Neural cell (in vitro differentiated cells): ENCODE data around the gene AZIN2.

Source experiments
- CTCF ChIP-seq: fragments of 450-650 bp; IDR thresholded peaks from 2 replicates; pipeline ENCODE4 v1.5.1; 2014; ENCODE audit warnings: antibody characterized with exemption, mild to moderate bottlenecking, moderate library complexity; ENCODE audit not compliant: poor library complexity, severe bottlenecking
- EP300 ChIP-seq: fragments of 450-650 bp; conservative IDR thresholded peaks from 2 replicates; pipeline ENCODE4 v1.6.1; 2014; ENCODE audit warnings: antibody characterized with exemption, mild to moderate bottlenecking, moderate library complexity; ENCODE audit not compliant: poor library complexity, severe bottlenecking
- EZH2 ChIP-seq: fragments of 200-600, 300-800 bp; shearing (Covaris generic), sonication (generic); IDR thresholded peaks from 2 replicates; pipeline ENCODE4 v1.6.1; 2014; ENCODE audit warnings: antibody characterized with exemption, low read length, borderline replicate concordance, mild to moderate bottlenecking; ENCODE audit not compliant: insufficient read depth, poor library complexity, severe bottlenecking
- MXI1 ChIP-seq: fragments of 450-650 bp; conservative IDR thresholded peaks from 2 replicates; pipeline ENCODE4 v1.6.1; 2014; ENCODE audit warnings: antibody characterized with exemption, mild to moderate bottlenecking; ENCODE audit not compliant: poor library complexity, severe bottlenecking
- POLR2AphosphoS5 ChIP-seq: IDR thresholded peaks from 2 replicates; pipeline ENCODE4 v1.6.1; 2012
- TF ChIP-seq, protein P1 (sequence below): IDR thresholded peaks from 2 replicates; pipeline ENCODE4 v1.6.1; 2012; ENCODE audit warnings: borderline replicate concordance

DNA sequence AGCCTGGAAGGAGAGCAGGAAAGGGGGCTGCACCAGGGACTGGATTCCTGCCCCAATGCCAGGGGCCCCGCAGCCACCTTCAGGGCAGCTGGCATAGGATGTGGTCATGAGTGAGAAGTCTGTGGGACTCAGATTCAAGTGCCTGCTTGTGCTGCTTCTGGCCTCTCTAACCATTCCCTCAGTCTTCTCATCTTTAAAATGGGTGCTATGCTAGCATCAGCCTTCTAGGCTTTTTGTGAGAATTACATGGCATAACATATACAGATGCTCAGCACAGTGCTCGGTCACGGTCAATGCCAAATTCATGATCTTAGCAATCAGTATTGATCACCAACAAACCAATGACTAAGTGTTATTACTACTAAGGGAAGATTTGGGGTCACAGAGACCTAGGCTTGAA, 77.4 kb downstream of the AZIN2 start:
- TF ChIP-seq POLR2AphosphoS5 (no peak), CTCF (no peak), MXI1 (no peak), EZH2 (no peak), EP300 (no peak)
- TF ChIP-seq, protein P1, sequence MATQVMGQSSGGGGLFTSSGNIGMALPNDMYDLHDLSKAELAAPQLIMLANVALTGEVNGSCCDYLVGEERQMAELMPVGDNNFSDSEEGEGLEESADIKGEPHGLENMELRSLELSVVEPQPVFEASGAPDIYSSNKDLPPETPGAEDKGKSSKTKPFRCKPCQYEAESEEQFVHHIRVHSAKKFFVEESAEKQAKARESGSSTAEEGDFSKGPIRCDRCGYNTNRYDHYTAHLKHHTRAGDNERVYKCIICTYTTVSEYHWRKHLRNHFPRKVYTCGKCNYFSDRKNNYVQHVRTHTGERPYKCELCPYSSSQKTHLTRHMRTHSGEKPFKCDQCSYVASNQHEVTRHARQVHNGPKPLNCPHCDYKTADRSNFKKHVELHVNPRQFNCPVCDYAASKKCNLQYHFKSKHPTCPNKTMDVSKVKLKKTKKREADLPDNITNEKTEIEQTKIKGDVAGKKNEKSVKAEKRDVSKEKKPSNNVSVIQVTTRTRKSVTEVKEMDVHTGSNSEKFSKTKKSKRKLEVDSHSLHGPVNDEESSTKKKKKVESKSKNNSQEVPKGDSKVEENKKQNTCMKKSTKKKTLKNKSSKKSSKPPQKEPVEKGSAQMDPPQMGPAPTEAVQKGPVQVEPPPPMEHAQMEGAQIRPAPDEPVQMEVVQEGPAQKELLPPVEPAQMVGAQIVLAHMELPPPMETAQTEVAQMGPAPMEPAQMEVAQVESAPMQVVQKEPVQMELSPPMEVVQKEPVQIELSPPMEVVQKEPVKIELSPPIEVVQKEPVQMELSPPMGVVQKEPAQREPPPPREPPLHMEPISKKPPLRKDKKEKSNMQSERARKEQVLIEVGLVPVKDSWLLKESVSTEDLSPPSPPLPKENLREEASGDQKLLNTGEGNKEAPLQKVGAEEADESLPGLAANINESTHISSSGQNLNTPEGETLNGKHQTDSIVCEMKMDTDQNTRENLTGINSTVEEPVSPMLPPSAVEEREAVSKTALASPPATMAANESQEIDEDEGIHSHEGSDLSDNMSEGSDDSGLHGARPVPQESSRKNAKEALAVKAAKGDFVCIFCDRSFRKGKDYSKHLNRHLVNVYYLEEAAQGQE, result no peak
